HL-60/S4 treated with retinoic acid at 250 ng/mL for 4 days and 3 days (cell line): ENCODE measurements around the gene CHST3.
"Not testable (repeated sequence)": the region's sequence is repeated elsewhere in the genome, so short reads cannot be mapped to it uniquely, and the experiment has no call there.

ENCODE experiments used
- in situ Hi-C: fragments of 300-500 bp; cut with MboI; formaldehyde crosslinking; loops from 2 replicates; pipeline ENCODE4 v1.7.0; 2022; ENCODE audit warnings: low sequenced_read_pairs

The CHST3 gene

GRCh38 chr10:71971769-71972555, 7.8 kb downstream of the CHST3 start:
- in situ Hi-C loops = no loop called here

GRCh38 chr10:71972746-71973695, 8.8 kb downstream of the CHST3 start:
- in situ Hi-C loops = no loop called here

- in situ Hi-C loops = no loop called here
These were observed 9.7 kb downstream of the CHST3 start for GRCh38 chr10:71973777-71974488.

- in situ Hi-C loops = no loop called here
These were observed 10.4 kb downstream of the CHST3 start for GRCh38 chr10:71974489-71975021.

GRCh38 chr10:71975087-71975870, 11.1 kb downstream of the CHST3 start:
- in situ Hi-C loops = no loop called here

DNA sequence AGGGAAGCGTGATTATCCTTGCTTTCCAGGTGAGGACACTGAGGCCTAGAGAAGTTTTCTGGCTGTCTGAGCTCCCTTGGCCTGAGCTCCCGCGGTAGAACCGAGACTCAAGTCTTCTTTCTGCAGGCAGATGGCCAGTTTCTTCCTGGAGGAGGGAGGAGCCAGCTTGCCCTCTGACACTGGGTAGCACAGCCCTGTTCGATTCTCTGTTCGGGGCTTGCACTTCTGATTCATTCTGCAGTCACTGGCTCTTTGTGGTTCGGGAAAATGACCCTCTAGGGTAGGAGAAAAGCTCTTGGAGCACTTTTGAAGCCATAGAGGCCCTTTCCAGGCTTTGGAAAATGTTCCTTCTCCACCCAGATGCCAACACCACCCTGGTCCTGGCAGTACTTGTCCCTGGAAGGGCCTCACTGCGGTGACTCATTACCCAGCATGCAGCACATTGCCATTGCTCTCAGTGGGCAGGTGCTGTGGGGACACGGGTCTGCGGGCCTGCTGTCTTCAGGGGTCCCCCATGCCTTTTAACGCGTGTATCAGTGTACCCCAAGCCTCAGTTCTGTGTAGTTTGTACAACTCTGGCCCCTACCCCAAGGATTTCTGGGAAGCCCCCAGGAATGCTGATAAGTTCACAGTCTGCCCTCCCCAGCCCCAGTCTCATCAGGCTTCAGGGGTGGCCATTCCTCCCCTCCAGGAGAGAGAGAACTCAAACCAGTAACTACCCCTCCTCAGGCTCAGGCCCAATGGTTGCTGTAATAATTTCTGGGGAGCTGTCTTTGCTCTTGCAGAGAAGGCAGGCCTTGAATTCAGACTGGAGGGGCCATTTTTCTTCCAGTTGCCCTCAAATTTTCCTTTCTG, 11.9 kb downstream of the CHST3 start:
- in situ Hi-C loops = no loop called here

DNA sequence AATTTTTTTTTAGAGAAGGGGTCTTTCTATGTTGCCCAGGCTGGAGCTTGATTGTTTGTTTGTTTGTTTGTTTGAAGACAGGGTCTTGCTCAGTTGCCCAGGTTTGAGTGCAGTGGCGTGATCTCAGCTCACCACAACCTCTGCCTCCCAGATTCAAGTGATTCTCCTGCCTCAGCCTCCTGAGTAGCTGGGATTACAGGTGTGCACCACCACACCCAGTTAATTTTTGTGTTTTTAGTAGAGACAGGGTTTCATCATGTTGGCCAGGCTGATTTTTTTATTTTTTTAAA, 13.4 kb downstream of the CHST3 start:
- in situ Hi-C loops = not testable (repeated sequence)

DNA sequence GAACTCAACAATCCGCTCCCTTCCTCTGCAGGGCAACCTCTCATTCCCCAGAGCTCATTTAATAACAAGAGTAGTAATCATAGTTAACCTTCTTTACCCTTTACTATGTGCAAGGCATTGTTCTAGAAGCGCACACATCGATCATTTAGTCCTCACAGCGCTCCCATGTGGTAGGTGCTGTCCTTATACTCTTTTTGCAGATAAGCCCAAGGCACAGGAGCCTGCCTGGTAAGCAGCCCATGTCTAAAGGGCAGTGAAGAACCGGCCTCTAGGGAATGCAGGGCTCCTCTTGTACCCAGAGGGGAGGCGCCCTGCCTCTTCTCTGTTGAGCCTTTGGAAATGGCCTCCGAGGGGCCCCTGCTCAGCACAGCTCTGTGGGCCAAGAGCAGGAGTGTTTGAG, 14.3 kb downstream of the CHST3 start:
- in situ Hi-C loops = no loop called here

GRCh38 chr10:71978988-71979691, 14.9 kb downstream of the CHST3 start:
- in situ Hi-C loops = no loop called here

GRCh38 chr10:71979692-71980062, 15.5 kb downstream of the CHST3 start:
- in situ Hi-C loops = no loop called here

- in situ Hi-C loops = no loop called here
These were observed 16.2 kb downstream of the CHST3 start for GRCh38 chr10:71980181-71981014.

GRCh38 chr10:71981015-71981875, 17.1 kb downstream of the CHST3 start:
- in situ Hi-C loops = no loop called here

DNA sequence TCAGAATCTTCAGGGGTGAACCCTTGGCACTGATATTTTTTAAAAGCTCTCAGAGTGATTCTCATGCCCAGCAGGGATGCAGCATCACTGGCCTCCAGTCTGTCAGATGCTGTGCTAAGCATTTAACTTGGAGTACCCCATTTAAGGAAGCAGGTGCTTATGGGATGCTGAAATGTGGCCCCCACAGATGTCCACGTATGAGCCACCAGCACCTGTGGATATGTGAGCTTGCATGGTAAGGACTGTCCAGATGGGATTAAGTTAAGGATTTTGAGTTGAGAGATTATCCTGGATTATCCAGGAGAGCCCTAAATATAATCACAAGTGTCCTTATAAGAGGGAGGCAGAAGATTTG, 17.7 kb downstream of the CHST3 start:
- in situ Hi-C loops = no loop called here

DNA sequence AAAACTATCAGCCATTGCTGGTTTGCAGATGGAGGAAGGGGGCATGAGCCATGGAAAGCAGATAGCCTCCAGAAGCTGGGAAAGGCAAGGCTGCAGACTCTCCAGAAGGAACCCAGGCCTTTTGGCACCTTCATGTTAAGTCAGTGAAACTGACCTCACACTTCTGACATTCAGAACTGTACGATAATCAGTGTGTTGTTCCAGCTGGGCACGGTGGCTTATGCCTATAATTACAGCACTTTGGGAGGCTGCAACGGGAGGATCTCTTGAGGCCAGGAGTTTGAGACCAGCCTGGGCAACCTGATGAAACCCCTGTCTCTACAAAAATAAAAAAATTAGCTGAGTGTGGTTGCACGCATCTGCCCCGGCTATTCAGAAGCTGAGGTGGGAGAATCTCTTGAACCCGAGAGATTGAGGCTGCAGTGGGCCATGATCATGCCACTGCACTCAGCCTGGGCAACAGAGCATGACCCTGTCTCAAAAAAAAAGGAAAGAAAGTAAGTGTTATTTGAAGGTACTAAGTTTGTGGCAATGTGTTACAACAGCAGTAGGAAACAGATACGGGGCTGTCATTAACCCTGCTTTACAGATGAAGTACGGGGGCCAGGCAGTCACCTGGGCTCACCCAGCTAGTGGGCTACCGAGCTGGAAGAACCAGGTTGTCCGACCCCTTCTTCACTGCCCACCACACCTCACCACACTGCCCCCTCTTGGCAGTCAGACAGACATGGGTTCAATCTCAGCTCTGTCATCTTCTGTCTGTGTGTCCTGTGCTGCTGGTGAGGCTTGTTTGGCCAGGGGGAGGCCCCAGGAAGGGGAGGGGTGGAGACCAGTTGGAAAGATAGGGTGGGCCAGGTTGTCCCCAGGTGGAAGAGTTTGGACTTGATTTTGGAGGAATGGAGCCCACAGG, 18.3 kb downstream of the CHST3 start:
- in situ Hi-C loops = no loop called here

DNA sequence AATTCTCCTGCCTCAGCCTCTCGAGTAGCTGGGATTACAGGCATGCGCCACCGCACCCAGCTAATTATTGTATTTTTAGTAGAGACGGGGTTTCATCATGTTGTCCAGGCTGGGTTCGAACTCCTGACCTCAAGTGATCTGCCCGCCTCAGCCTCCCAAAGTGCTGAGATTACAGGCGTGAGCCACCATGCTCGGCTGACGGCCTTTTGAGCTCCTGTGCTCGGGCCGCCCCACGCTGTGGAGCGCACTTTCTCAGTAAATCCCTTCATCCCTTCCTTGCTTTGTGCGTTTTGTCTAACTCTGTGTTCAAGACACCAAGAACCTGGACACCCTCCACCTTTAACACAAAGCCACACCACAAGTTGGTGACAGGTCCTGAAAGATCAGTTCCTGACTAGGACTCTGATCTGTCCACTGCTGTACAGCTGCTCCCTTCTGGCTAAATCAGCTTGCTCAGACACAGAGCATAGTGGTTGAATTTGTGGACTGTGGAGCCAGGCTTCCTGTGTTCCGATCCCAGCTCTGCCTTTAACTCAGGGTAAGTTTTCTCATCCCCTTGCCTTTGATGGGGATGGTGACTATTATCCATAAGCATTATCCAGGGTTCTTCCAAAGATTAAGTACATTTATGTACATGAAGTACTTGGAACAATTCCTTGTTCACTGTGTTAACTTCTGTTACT, 20.1 kb downstream of the CHST3 start:
- in situ Hi-C loops = no loop called here
